Body of pancreas (tissue), 4 donors: Measurements from ENCODE around the gene NOXO1.

Source experiments
- CTCF ChIP-seq, 7 experiments: fragments of 450-650 bp in 4 of 7; fragments of 200-600 bp in 3 of 7; sonication (generic) in 3 of 7; IDR thresholded peaks; one replicate each; pipeline ENCODE4 v1.5.1; 2016 to 2019; ENCODE audit warnings: antibody characterized with exemption in 7 of 7
- POLR2A ChIP-seq, 3 donors: fragments of 450-650 bp; IDR thresholded peaks; one replicate each; pipeline ENCODE4 v1.6.1; 2016; ENCODE audit warnings: antibody characterized with exemption in 3 of 3, mild to moderate bottlenecking in 2 of 3

GRCh38 chr16:1981398-1981836, at the start of gene NOXO1:
- TF ChIP-seq CTCF (IDR thresholded peaks at IDR 0.05) = no peak
- TF ChIP-seq POLR2A (IDR thresholded peaks at IDR 0.05) = no peak
